IMR-90 (cell line): ENCODE measurements around the gene RNF180. TPM values are rescaled to one million over a fixed set of nuclear protein-coding genes. Genes with fewer than 3 reads are reported as not detected.

ENCODE experiments used
- ATAC-seq: fragments of 200-7000 bp; cut with Tn5 transposase; 2 replicates; pipeline ENCODE4 v1.9.1; 2020; ENCODE audit warnings: low read depth, mild to moderate bottlenecking, moderate library complexity
- BruUV-seq: library from RNA; stranded (reverse); fragments of 400-500 nt; replicated peaks from 2 replicates; lab custom pipeline; 2021; lab: Mats Ljungman, UMichigan
- CTCF ChIA-PET: fragments of 300-600 bp; formaldehyde crosslinking; extraction: SDS; loops from one replicate; lab custom pipeline; 2021; ENCODE audit warnings: antibody characterized with exemption; lab: Yijun Ruan, JAX
- POLR2A ChIA-PET: fragments of 300-600 bp; sonication (Branson Sonifier 250); formaldehyde crosslinking; loops from one replicate; lab custom pipeline; 2022; ENCODE audit warnings: antibody characterized with exemption; ENCODE audit not compliant: unreplicated experiment; lab: Charles Lee
- DNase-seq: peaks from one replicate; pipeline ENCODE4 v3.0.0; 2013
- H2AFZ ChIP-seq: replicated peaks from 2 replicates; pipeline ENCODE3; 2013; ENCODE audit warnings: low read length, mild to moderate bottlenecking; ENCODE audit not compliant: poor library complexity
- H2AK5ac ChIP-seq: 2 replicates; pipeline ENCODE4 v1.6.1; 2013; ENCODE audit warnings: low read depth, low read length, inconsistent platforms
- H2AK9ac ChIP-seq: replicated peaks from 2 replicates; pipeline ENCODE3; 2013; ENCODE audit warnings: mild to moderate bottlenecking, low read depth, low read length, moderate library complexity; ENCODE audit not compliant: poor library complexity
- H2BK120ac ChIP-seq: 2 replicates; pipeline ENCODE4 v1.6.1; 2013; ENCODE audit warnings: low read depth, low read length, inconsistent platforms
- H2BK15ac ChIP-seq: 3 replicates; pipeline ENCODE4 v1.6.1; 2013; ENCODE audit warnings: low read depth, low read length, inconsistent platforms
- H2BK20ac ChIP-seq: 2 replicates; pipeline ENCODE4 v1.6.1; 2013; ENCODE audit warnings: low read depth, mild to moderate bottlenecking, inconsistent platforms, low read length, moderate library complexity
- H2BK5ac ChIP-seq: 2 replicates; pipeline ENCODE4 v1.6.1; 2013; ENCODE audit warnings: mild to moderate bottlenecking, low read depth, low read length, inconsistent platforms; ENCODE audit not compliant: poor library complexity, severe bottlenecking
- H3K14ac ChIP-seq: replicated peaks from 2 replicates; pipeline ENCODE4 v1.6.1; 2013; ENCODE audit warnings: low read depth, low read length, inconsistent platforms
- H3K18ac ChIP-seq: 2 replicates; pipeline ENCODE4 v1.6.1; 2013; ENCODE audit warnings: low read depth, low read length, control low read depth
- H3K23ac ChIP-seq: 2 replicates; pipeline ENCODE4 v1.6.1; 2013; ENCODE audit warnings: low read depth, low read length, inconsistent platforms
- H3K27ac ChIP-seq: 2 replicates; pipeline ENCODE4 v1.5.1; 2013; ENCODE audit warnings: mild to moderate bottlenecking, control low read depth, low read length; ENCODE audit not compliant: insufficient read depth
- H3K27me3 ChIP-seq: 2 replicates; pipeline ENCODE4 v1.6.1; 2013; ENCODE audit warnings: low read length; ENCODE audit not compliant: control insufficient read depth, insufficient read depth
- H3K36me3 ChIP-seq: 2 replicates; pipeline ENCODE4 v1.6.1; 2013; ENCODE audit warnings: low read length, mixed read lengths; ENCODE audit not compliant: control insufficient read depth, insufficient read depth
- H3K4ac ChIP-seq: 2 replicates; pipeline ENCODE4 v1.6.1; 2013; ENCODE audit warnings: low read depth, low read length, inconsistent platforms
- H3K4me1 ChIP-seq: 2 replicates; pipeline ENCODE4 v1.6.1; 2013; ENCODE audit warnings: low read length, mixed read lengths; ENCODE audit not compliant: control insufficient read depth, insufficient read depth
- H3K4me2 ChIP-seq: 2 replicates; pipeline ENCODE4 v1.6.1; 2013; ENCODE audit warnings: low read depth, mild to moderate bottlenecking, control low read depth, low read length, moderate library complexity
- H3K4me3 ChIP-seq: 2 replicates; pipeline ENCODE4 v1.5.1; 2013; ENCODE audit warnings: low read depth, mild to moderate bottlenecking, control low read depth, low read length, moderate library complexity; ENCODE audit not compliant: insufficient read depth
- H3K56ac ChIP-seq: 2 replicates; pipeline ENCODE4 v1.6.1; 2013; ENCODE audit warnings: low read length, inconsistent platforms; ENCODE audit not compliant: insufficient read depth; ENCODE audit errors: extremely low read depth
- H3K79me1 ChIP-seq, 2 experiments: 2 replicates each; pipeline ENCODE4 v1.6.1; 2013; ENCODE audit warnings: low read length in 2 of 2, inconsistent platforms in 1 of 2, low read depth in 1 of 2
- H3K9ac ChIP-seq: 2 replicates; pipeline ENCODE4 v1.6.1; 2013; ENCODE audit warnings: low read depth, low read length, control low read depth
- H3K9me1 ChIP-seq: 2 replicates; pipeline ENCODE4 v1.6.1; 2013; ENCODE audit warnings: low read length, inconsistent platforms; ENCODE audit not compliant: insufficient read depth
- H3K9me3 ChIP-seq: 2 replicates; pipeline ENCODE4 v1.6.1; 2013; ENCODE audit warnings: low read length; ENCODE audit not compliant: control insufficient read depth, insufficient read depth
- H4K20me1 ChIP-seq: 2 replicates; pipeline ENCODE4 v1.6.1; 2013; ENCODE audit warnings: low read length, inconsistent platforms; ENCODE audit not compliant: insufficient read depth
- H4K5ac ChIP-seq: 2 replicates; pipeline ENCODE4 v1.6.1; 2013; ENCODE audit warnings: mild to moderate bottlenecking, low read depth, low read length, control low read depth
- H4K8ac ChIP-seq, 2 experiments: 2 replicates each; pipeline ENCODE4 v1.6.1; 2013; ENCODE audit warnings: low read depth in 2 of 2, low read length in 2 of 2, control low read depth in 1 of 2, inconsistent platforms in 1 of 2
- H4K91ac ChIP-seq: 2 replicates; pipeline ENCODE4 v1.6.1; 2013; ENCODE audit warnings: low read depth, low read length, inconsistent platforms; ENCODE audit not compliant: insufficient read depth
- BHLHE40 ChIP-seq: fragments of 150-350 bp; IDR thresholded peaks from 2 replicates; pipeline ENCODE4 v1.6.1; 2016; ENCODE audit warnings: mild to moderate bottlenecking, low read depth, low read length
- CEBPB ChIP-seq: IDR thresholded peaks from 2 replicates; pipeline ENCODE4 v1.6.1; 2012; ENCODE audit warnings: low read depth, low read length, improper control_type of control experiment
- CHD1 ChIP-seq: IDR thresholded peaks from 2 replicates; pipeline ENCODE4 v1.6.1; 2012; ENCODE audit warnings: low read depth, low read length, improper control_type of control experiment
- ELK1 ChIP-seq: fragments of 150-350 bp; IDR thresholded peaks from 2 replicates; pipeline ENCODE4 v1.6.1; 2016; ENCODE audit warnings: low read depth, mild to moderate bottlenecking, low read length, moderate library complexity, borderline replicate concordance
- FOS ChIP-seq: fragments of 150-350 bp; IDR thresholded peaks from 2 replicates; pipeline ENCODE4 v1.6.1; 2016; ENCODE audit warnings: low read depth, low read length
- MAFK ChIP-seq: IDR thresholded peaks from 2 replicates; pipeline ENCODE4 v1.6.1; 2012; ENCODE audit warnings: low read depth, low read length, improper control_type of control experiment
- MAZ ChIP-seq: IDR thresholded peaks from 2 replicates; pipeline ENCODE4 v1.6.1; 2012; ENCODE audit warnings: low read depth, mild to moderate bottlenecking, low read length, improper control_type of control experiment, moderate library complexity, borderline replicate concordance
- MXI1 ChIP-seq: IDR thresholded peaks from 2 replicates; pipeline ENCODE4 v1.6.1; 2012; ENCODE audit warnings: low read depth, mild to moderate bottlenecking, low read length, moderate library complexity, borderline replicate concordance
- NFE2L2 ChIP-seq: fragments of 150-350 bp; IDR thresholded peaks from 2 replicates; pipeline ENCODE4 v1.6.1; 2016; ENCODE audit warnings: low read depth, mild to moderate bottlenecking, low read length
- POLR2A ChIP-seq: IDR thresholded peaks from 2 replicates; pipeline ENCODE4 v1.6.1; 2012; ENCODE audit warnings: mild to moderate bottlenecking, low read depth, low read length
- RAD21 ChIP-seq: IDR thresholded peaks from 2 replicates; pipeline ENCODE4 v1.6.1; 2012; ENCODE audit warnings: low read length, improper control_type of control experiment
- RCOR1 ChIP-seq: IDR thresholded peaks from 2 replicates; pipeline ENCODE4 v1.6.1; 2012; ENCODE audit warnings: mild to moderate bottlenecking, low read length, improper control_type of control experiment; ENCODE audit not compliant: insufficient replicate concordance
- RFX5 ChIP-seq: IDR thresholded peaks from 2 replicates; pipeline ENCODE4 v1.8.0; 2012; ENCODE audit warnings: low read depth, mild to moderate bottlenecking, low read length, moderate library complexity
- SMC3 ChIP-seq: fragments of 150-350 bp; IDR thresholded peaks from 2 replicates; pipeline ENCODE4 v1.6.1; 2016; ENCODE audit warnings: low read depth, mild to moderate bottlenecking, antibody characterized with exemption, low read length, moderate library complexity
- USF2 ChIP-seq: fragments of 150-350 bp; IDR thresholded peaks from 2 replicates; pipeline ENCODE4 v1.6.1; 2017; ENCODE audit warnings: mild to moderate bottlenecking, antibody characterized with exemption, low read length, low read depth
- WGBS, 2 experiments: methylation state at CpG; one replicate each; pipeline versions ENCODE4 v1.1.5 to v1.1.7; 2013; ENCODE audit warnings: missing lambda C conversion rate in 2 of 2; ENCODE audit not compliant: insufficient read length in 1 of 2; ENCODE audit errors: extremely low coverage in 2 of 2; 5-methylcytosine and 5-hydroxymethylcytosine counted together
- dilution Hi-C: fragments of 300-500 bp; cut with HindIII; formaldehyde crosslinking; loops from one replicate; pipeline ENCODE4 v1.14.3; 2018; ENCODE audit warnings: low sequenced_read_pairs; ENCODE audit not compliant: unreplicated experiment
- in situ Hi-C: fragments of 300-500 bp; cut with MboI; formaldehyde crosslinking; loops from 3 replicates; pipeline ENCODE4 v1.14.3; 2019; ENCODE audit warnings: low sequenced_read_pairs, inconsistent platforms, mixed read lengths
- intact Hi-C: fragments of 100-400 bp; cut with micrococcal nuclease; formaldehyde crosslinking; loops from 2 replicates; pipeline ENCODE4 v1.10.0; 2022
- polyA plus RNA-seq, 3 experiments: library from polyadenylated mRNA; depleted of rRNA; stranded (reverse); fragments of >200 nt; gene quantifications; 2 replicates each; pipeline ENCODE4 v1.2.3, GENCODE V29; 2012; ENCODE audit warnings: low replicate concordance in 1 of 3
- total RNA-seq: library from RNA; depleted of rRNA; stranded (reverse); fragments of >200 nt; gene quantifications from 2 replicates; pipeline ENCODE4 v1.2.3, GENCODE V29; 2012
- TF ChIP-seq, protein P1 (sequence below): conservative IDR thresholded peaks from 2 replicates; pipeline ENCODE4 v1.5.1; 2012; ENCODE audit warnings: mild to moderate bottlenecking, low read depth, low read length, improper control_type of control experiment

RNF180 gene
- total and polyA plus RNA-seq, 2 of the 4 experiments (the other 2 are of a cell fraction): 0.02 to 0.36 TPM

DNA sequence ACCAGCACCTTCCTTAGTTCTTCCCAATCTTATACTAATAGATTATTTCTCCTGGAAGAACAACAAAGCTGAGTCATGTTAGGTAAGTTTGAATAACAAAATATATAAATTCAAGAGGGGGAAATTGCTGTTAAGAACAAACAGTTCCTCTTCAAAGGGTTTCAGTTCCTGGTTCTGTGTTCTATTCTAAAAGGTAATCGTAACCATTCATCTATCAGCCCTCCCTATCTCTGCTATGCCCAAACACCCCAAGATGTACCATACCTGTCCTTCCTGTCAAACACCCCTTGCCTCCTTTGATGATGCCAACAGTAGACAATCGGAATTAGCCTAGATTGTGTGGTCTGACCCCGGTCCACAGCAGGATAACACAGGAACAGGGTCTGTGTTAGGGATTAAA, 4.2 kb upstream of the RNF180 start:
- Histone ChIP-seq H3K23ac (no peak overlapping the region), H2BK15ac (no peak overlapping the region), H3K27me3 (peaks cover 14% of the 10 kb centered on the region), H3K79me1 (no peaks in the 10 kb centered on the region), H2AK5ac (no peak overlapping the region), H2BK5ac (no peak overlapping the region), H2AFZ (no peak overlapping the region), H2BK20ac (no peak overlapping the region), H3K18ac (no peak overlapping the region), H3K36me3 (no peaks in the 10 kb centered on the region), H2AK9ac (no peak overlapping the region), H3K14ac (no peak overlapping the region), H3K4me3 (no peak overlapping the region), H3K56ac (no peak overlapping the region), H3K27ac (no peak overlapping the region), H3K9ac (no peak overlapping the region), H4K5ac (no peak overlapping the region), H4K20me1 (no peaks in the 10 kb centered on the region), H3K4me2 (no peak overlapping the region), H3K4me1 (no peaks in the 10 kb centered on the region), H4K91ac (no peak overlapping the region), H2BK120ac (no peak overlapping the region), H3K9me1 (no peaks in the 10 kb centered on the region), H3K4ac (no peak overlapping the region), H4K8ac (no peak overlapping the region), H3K9me3 (no peaks in the 10 kb centered on the region)
- in situ Hi-C loops (no loop called here), dilution Hi-C loops (no loop called here), intact Hi-C loops (no loop called here)
- 70% methylated on average over 2 of the region's 3 CpGs; no CpG with 5 or more reads in 1 of the 2 experiments for WGBS, 2 experiments
- BruUV-seq: no TSS peak
- DNase-seq (no peak), ATAC-seq (no peak)
- CTCF ChIA-PET: no interaction called here
- TF ChIP-seq FOS (no peak), RFX5 (no peak), RCOR1 (no peak), POLR2A (no peak), CEBPB (no peak), USF2 (no peak), SMC3 (no peak), MXI1 (no peak), CHD1 (no peak), MAZ (no peak), ELK1 (no peak), NFE2L2 (no peak), RAD21 (no peak), BHLHE40 (no peak), MAFK (no peak)
- TF ChIP-seq, protein P1, sequence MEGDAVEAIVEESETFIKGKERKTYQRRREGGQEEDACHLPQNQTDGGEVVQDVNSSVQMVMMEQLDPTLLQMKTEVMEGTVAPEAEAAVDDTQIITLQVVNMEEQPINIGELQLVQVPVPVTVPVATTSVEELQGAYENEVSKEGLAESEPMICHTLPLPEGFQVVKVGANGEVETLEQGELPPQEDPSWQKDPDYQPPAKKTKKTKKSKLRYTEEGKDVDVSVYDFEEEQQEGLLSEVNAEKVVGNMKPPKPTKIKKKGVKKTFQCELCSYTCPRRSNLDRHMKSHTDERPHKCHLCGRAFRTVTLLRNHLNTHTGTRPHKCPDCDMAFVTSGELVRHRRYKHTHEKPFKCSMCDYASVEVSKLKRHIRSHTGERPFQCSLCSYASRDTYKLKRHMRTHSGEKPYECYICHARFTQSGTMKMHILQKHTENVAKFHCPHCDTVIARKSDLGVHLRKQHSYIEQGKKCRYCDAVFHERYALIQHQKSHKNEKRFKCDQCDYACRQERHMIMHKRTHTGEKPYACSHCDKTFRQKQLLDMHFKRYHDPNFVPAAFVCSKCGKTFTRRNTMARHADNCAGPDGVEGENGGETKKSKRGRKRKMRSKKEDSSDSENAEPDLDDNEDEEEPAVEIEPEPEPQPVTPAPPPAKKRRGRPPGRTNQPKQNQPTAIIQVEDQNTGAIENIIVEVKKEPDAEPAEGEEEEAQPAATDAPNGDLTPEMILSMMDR: no peak
- POLR2A ChIA-PET: no interaction called here
